ENCODE data around the gene GRAMD1B. TPM values are rescaled to one million over a fixed set of nuclear protein-coding genes. Genes with fewer than 3 reads are reported as not detected.
"Not testable (repeated sequence)": the region's sequence is repeated elsewhere in the genome, so short reads cannot be mapped to it uniquely, and the experiment has no call there.

GRAMD1B gene
- polyA plus RNA-seq, 1 donor, result 9.5 TPM

DNA sequence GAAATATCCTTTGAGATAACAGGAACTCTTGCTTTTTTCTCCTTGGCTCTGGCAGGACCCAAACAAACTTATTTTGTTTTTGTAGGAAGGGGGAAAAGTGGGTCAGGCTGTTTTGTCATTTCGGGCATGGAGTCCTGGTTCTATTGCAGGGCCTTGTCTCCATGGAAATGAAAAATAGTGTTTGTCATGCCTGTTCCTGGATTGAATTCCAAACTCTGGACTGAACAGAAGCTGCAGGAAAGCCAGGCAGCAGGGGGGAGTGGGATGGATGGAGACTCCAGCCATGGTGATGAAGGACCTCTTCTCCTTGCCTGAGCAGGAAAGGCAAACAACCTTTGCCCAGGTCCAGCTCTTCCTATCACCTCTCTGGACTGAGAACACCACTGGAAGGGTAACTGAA, 137.4 kb downstream of the GRAMD1B start:
- no peak for DNase-seq (ENCODE audit: low read depth)

DNA sequence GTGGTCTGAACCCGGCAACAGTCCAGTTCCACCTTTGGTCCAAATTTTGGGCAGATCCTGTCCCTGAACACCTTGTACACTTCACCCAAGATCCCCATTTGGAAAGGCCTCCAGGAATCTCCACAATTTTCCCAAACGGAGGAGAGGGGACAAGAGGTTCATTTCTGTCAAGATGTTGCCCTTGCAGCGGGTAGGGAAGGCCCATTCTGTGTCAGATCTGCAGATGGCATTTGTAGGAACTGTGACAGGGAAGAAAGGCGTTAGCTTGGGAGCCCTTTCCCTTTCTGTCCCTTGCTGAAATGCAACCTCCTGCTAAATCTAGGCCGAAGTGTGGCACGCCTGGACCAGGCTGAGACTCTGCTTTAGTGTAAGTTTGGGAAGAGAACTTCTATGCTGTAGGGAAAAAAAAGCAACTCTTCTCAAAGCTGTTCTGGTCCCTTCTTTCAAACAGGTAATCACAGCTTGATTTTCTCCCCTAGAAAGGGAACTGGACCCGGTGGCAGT, 138.3 kb downstream of the GRAMD1B start:
- DNase-seq (ENCODE audit: low read depth), result no peak

DNA sequence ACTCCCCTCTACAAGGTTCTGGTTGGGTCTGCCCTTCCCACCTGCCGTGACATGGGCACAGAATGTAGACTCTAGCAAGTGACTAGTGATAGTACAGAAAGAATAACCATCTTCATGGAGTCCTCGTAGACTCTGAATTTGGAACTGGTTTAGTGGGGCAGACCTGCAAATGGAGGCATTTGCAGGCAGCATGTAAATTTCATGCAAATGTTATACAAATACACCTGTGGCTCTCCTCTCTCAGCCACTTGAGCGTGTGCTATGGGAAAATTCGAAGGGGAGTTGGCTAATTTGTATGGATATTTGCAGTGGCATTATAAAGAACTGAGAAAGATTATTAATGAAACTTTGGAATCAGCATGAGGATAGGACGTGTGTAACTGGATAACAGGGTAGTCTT, 139.3 kb downstream of the GRAMD1B start:
- no peak for DNase-seq (ENCODE audit: low read depth)

DNA sequence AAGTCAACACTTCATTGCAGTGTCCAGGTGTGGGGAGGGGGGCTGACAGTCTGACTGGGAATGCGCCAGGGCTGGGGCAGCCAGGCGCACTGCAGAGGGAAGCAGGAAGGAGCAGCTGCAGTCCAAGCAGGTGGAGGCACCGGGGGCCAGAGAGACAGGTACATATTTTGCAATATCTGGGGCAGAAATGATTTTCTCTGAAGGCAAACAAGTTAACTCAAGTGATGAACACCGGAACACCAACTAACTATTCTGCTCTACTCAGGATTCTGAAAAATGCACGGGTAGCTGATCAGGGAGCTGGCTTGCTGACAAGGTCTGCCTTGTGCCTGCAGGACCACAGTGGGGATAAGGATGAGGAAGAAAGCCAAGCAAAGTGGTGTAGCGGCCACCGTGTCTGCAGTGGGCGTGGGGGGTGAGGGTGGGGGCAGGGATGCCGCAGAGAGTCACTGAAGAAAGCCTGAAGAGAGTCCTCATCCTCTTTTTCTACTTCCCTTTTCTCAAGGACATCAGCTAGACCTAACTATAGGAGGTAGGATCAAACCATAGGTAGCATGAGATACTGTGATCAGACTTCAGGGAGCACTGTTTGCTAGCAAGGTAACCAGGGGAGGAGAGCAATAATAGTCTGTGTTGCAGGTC, 141.0 kb downstream of the GRAMD1B start:
- DNase-seq (ENCODE audit: low read depth), result no peak

GRCh38 chr11:123572791-123573190, 142.7 kb downstream of the GRAMD1B start:
- DNase-seq (ENCODE audit: low read depth), result not testable (repeated sequence)

- DNase-seq (ENCODE audit: low read depth), result no peak
Observed at GRCh38 chr11:123573286-123573685, 143.2 kb downstream of the GRAMD1B start.

DNA sequence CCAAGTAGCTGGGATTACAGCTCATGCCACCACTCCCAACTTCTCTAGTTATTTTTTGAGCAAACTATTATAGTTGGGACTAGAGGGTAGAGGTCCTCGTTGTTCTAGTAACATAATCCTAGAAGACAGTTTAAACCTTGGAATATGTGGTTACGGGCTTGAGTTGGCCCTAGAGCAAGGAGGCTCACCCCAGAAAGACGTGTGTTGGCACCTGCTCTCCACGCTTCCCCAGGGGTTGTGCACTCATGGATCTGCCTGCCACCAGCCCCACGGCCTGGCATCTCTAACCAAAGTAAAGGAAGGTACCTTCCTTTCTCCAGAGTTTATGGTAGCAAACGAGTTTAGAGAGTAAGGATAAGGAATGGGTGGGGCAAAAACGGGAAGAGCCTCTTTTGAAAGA, 145.4 kb downstream of the GRAMD1B start:
- DNase-seq (ENCODE audit: low read depth), result no peak

DNA sequence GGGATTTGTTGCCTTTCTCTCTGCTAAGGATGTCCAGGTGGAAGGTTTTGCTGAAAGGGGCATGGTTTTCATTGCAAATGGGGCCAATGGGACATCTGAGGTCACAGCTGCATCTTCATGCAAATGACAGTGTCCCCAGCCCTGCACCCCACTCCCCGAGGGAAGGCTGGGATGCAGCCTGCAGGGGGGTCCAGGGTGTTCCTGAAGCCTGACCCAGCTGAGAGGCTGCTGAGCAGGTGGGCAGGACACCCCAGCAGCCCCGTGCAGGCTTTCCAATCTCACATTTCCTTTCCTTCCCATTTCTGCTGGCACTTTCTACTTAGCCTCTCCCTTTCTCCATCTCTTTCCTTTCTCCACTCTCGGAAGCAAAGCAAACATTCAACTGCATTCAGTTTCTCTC, 146.0 kb downstream of the GRAMD1B start:
- no peak for DNase-seq (ENCODE audit: low read depth)

DNA sequence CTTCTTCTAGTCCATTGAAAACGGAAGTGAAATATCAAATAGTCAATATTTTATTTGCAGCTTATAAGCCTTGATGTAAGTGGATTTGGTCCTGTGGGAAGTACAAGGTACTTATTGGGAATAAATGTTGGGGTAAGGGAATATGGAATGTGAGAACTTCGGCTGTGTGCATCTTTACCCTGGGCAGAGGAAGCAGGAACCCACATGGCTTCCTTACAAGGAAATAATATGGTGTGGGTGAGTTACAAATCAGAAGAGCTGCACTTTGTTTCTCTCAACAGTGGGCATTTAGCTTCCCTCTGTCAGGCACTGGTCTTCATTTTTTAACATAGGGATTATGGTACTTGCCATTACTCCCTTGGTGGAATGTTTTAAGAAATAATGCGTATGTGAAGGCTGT, 146.4 kb downstream of the GRAMD1B start:
- no peak for DNase-seq (ENCODE audit: low read depth)

- no peak for DNase-seq (ENCODE audit: low read depth)
Observed at GRCh38 chr11:123577081-123577598, 147.1 kb downstream of the GRAMD1B start.

GRCh38 chr11:123578778-123579481, 148.9 kb downstream of the GRAMD1B start:
- DNase-seq (ENCODE audit: low read depth), result no peak

- no peak for DNase-seq (ENCODE audit: low read depth)
Observed at GRCh38 chr11:123579482-123579812, 149.4 kb downstream of the GRAMD1B start.

- no peak for DNase-seq (ENCODE audit: low read depth)
Observed at GRCh38 chr11:123580137-123580536, 150.1 kb downstream of the GRAMD1B start.

GRCh38 chr11:123580557-123581275, 150.6 kb downstream of the GRAMD1B start:
- DNase-seq (ENCODE audit: low read depth), result no peak

GRCh38 chr11:123581651-123582399, 151.8 kb downstream of the GRAMD1B start:
- DNase-seq (ENCODE audit: low read depth), result no peak

GRCh38 chr11:123582992-123583504, 153.0 kb downstream of the GRAMD1B start:
- DNase-seq (ENCODE audit: low read depth), result no peak

DNA sequence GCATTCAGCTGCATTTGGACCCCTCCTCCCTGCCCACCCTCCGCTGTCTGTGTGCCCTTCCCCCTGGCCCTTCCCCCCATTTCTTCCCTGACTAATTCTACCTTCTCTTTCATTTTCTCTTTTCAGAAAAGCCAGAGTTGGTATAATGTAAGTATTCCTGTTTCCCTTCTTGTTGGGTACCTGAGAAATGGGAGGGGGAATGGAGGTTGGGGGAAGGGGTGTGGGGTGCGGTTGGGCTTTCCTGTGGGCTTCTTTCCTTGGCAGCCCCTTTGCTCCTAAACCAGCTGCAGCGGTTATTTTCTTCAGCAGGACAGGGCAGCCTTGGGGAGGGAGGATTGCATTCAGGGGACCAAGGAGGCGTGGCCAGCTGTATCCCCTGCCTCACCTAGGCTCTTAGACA, 154.1 kb downstream of the GRAMD1B start:
- no peak for DNase-seq (ENCODE audit: low read depth)

GRCh38 chr11:123584737-123585136, 154.7 kb downstream of the GRAMD1B start:
- DNase-seq (ENCODE audit: low read depth), result no peak

DNA sequence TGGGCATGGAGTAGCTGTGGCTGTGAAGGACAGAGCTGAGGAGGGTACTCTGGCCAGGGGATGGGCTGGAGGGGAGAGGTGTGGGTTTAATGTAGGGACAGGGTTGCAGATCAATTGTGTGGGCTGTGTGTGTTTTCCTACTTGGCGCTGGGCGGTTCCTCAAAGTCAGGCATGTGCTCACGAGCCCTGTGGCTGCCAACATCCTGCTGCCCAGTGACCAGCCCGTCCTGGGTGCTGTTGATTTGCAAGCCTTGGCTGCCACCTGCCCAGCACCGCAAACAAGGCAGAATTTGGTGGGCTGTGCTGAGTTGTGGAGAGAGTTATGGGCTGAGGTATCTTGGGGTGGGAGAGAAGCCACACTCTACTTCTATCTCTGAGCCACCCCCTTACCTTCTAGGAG, 155.1 kb downstream of the GRAMD1B start:
- no peak for DNase-seq (ENCODE audit: low read depth)

GRCh38 chr11:123585706-123586105, 155.6 kb downstream of the GRAMD1B start:
- no peak for DNase-seq (ENCODE audit: low read depth)

DNA sequence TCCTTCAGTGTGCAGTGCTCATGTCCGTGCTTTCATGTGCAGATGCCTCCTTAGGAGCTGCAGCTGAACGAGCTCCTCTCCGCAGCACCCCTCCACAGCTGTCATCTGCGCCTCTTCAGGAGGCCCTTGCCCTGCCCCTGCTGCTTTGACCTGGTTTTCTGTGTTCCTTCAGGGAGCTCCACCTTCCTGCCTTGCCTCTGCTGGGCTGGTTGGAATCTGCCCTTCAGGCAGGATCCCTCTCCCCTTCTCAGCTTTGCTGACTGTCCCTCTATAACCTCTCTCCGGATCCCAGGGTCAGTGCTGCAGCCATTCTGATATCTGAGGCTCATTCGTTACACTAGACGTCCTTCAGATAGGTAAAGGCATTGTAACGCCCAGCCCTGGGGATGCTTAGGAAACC, 156.5 kb downstream of the GRAMD1B start:
- DNase-seq (ENCODE audit: low read depth), result no peak

DNA sequence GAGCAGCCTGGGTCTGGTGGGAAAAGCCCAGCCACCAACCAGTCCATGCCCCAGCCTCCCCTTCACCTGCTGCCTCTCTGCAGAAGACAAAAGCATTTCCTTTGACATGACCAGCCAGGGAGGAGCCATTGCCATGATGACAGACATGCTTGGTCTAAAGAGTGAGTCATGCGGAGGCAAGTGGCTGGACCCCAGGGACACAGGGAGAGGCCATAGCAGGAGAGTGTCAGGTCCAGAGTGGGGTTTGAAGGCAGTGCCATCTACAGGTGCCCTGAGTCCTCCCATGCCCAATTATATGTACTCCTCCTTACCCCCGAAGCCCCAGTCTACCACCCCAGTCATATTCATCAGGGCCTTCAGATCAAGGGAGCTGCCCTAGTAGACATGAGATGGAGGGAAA, 157.0 kb downstream of the GRAMD1B start:
- DNase-seq (ENCODE audit: low read depth), result no peak
